Fibroblast of lung (primary cell): ENCODE data around the gene TMEM139. TPM values are rescaled to one million over a fixed set of nuclear protein-coding genes. Genes with fewer than 3 reads are reported as not detected.

ENCODE experiments used
- DNase-seq, 2 donors: peaks; one replicate each; pipeline versions ENCODE4 v3.0.0 to v3.0.0-alpha.2; 2010; ENCODE audit warnings: low read depth in 2 of 2
- H2AFZ ChIP-seq: 2 replicates; pipeline ENCODE4 v1.5.1; 2012; ENCODE audit warnings: low read length, control low read depth, inconsistent platforms
- H3K27ac ChIP-seq: 2 replicates; pipeline ENCODE4 v1.5.1; 2011; ENCODE audit warnings: low read length, control low read depth; ENCODE audit not compliant: insufficient read depth
- H3K27me3 ChIP-seq: 2 replicates; pipeline ENCODE4 v1.5.1; 2011; ENCODE audit warnings: mild to moderate bottlenecking, low read length; ENCODE audit not compliant: control insufficient read depth, insufficient read depth
- H3K36me3 ChIP-seq: 2 replicates; pipeline ENCODE4 v1.5.1; 2011; ENCODE audit warnings: low read length; ENCODE audit not compliant: control insufficient read depth, insufficient read depth
- H3K4me1 ChIP-seq: 2 replicates; pipeline ENCODE4 v1.5.1; 2011; ENCODE audit warnings: low read length; ENCODE audit not compliant: control insufficient read depth, insufficient read depth; ENCODE audit errors: extremely low read depth
- H3K4me2 ChIP-seq: 2 replicates; pipeline ENCODE4 v1.5.1; 2011; ENCODE audit warnings: low read length, control low read depth; ENCODE audit not compliant: insufficient read depth; ENCODE audit errors: extremely low read depth
- H3K4me3 ChIP-seq, 4 experiments: fragments of 200-600 bp in 1 of 4; sonication (generic) in 1 of 4; replicated peaks in 1 of 4; 2 replicates each; pipeline ENCODE4 v1.5.1; 2011 to 2016; ENCODE audit warnings: low read length in 4 of 4, low read depth in 3 of 4, mild to moderate bottlenecking in 3 of 4, control low read depth in 2 of 4, inconsistent platforms in 1 of 4, mixed read lengths in 1 of 4; ENCODE audit not compliant: insufficient read depth in 1 of 4; ENCODE audit errors: control extremely low read depth in 1 of 4
- H3K79me2 ChIP-seq: 2 replicates; pipeline ENCODE4 v1.5.1; 2012; ENCODE audit warnings: mild to moderate bottlenecking, low read length, inconsistent platforms; ENCODE audit not compliant: control insufficient read depth, insufficient read depth
- H3K9ac ChIP-seq: 2 replicates; pipeline ENCODE4 v1.5.1; 2011; ENCODE audit warnings: mild to moderate bottlenecking, low read length, control low read depth; ENCODE audit not compliant: insufficient read depth
- H3K9me3 ChIP-seq: 2 replicates; pipeline ENCODE4 v1.5.1; 2012; ENCODE audit warnings: low read depth, low read length; ENCODE audit not compliant: control insufficient read depth, insufficient read depth
- H4K20me1 ChIP-seq: 2 replicates; pipeline ENCODE4 v1.5.1; 2011; ENCODE audit warnings: low read length; ENCODE audit not compliant: control insufficient read depth, insufficient read depth; ENCODE audit errors: extremely low read depth
- EZH2 ChIP-seq: IDR thresholded peaks from 2 replicates; pipeline ENCODE4 v1.5.1; 2012; ENCODE audit warnings: low read length, control low read depth, mild to moderate bottlenecking; ENCODE audit errors: missing control alignments
- polyA plus RNA-seq, 2 donors: library from polyadenylated mRNA; depleted of rRNA in 1 of 2; stranded (reverse) in 1 of 2; unstranded in 1 of 2; fragments of >200 nt; gene quantifications; 2 replicates each; pipeline ENCODE4 v1.2.1, GENCODE V29; 2011 to 2012; ENCODE audit warnings: missing spikeins in 1 of 2
- total RNA-seq: library from RNA; depleted of rRNA; stranded (reverse); fragments of >200 nt; gene quantifications from 2 replicates; pipeline ENCODE4 v1.2.1, GENCODE V29; 2014
- TF ChIP-seq, protein P1 (sequence below), 2 donors: IDR thresholded peaks in 1 of 2; conservative IDR thresholded peaks in 1 of 2; 1 replicate in 1 of 2; 2 replicates in 1 of 2; pipeline ENCODE4 v1.5.1; 2011 to 2012; ENCODE audit warnings: low read length in 2 of 2, control low read depth in 1 of 2, inconsistent platforms in 1 of 2, low read depth in 1 of 2, mild to moderate bottlenecking in 1 of 2

TMEM139 gene
- total and polyA plus RNA-seq, 2 donors (not counting 1 experiment from before 2014, with no cell fraction given) = not detected

GRCh38 chr7:143237366-143237765 is 47.4 kb upstream of the TMEM139 start:
- no peak overlapping the region for H3K4me2 ChIP-seq
- no peak for TF ChIP-seq EZH2
- TF ChIP-seq, protein P1, sequence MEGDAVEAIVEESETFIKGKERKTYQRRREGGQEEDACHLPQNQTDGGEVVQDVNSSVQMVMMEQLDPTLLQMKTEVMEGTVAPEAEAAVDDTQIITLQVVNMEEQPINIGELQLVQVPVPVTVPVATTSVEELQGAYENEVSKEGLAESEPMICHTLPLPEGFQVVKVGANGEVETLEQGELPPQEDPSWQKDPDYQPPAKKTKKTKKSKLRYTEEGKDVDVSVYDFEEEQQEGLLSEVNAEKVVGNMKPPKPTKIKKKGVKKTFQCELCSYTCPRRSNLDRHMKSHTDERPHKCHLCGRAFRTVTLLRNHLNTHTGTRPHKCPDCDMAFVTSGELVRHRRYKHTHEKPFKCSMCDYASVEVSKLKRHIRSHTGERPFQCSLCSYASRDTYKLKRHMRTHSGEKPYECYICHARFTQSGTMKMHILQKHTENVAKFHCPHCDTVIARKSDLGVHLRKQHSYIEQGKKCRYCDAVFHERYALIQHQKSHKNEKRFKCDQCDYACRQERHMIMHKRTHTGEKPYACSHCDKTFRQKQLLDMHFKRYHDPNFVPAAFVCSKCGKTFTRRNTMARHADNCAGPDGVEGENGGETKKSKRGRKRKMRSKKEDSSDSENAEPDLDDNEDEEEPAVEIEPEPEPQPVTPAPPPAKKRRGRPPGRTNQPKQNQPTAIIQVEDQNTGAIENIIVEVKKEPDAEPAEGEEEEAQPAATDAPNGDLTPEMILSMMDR (conservative IDR thresholded peaks at IDR 0.05 in 1 of 2, IDR thresholded peaks at IDR 0.05 in 1 of 2; ENCODE audit: low read depth in 1 of 2, low read length in 2 of 2) = no peak
- H3K4me1 ChIP-seq = no peaks in the 10 kb centered on the region
- no peaks in the 10 kb centered on the region for H3K36me3 ChIP-seq
- H4K20me1 ChIP-seq = no peaks in the 10 kb centered on the region
- no peaks in the 10 kb centered on the region for H3K79me2 ChIP-seq
- H3K4me3 ChIP-seq = no peak overlapping the region
- H3K27ac ChIP-seq = no peak overlapping the region
- no peak for DNase-seq
- no peak overlapping the region for H2AFZ ChIP-seq
- no peaks in the 10 kb centered on the region for H3K27me3 ChIP-seq
- no peak overlapping the region for H3K9ac ChIP-seq
- no peaks in the 10 kb centered on the region for H3K9me3 ChIP-seq

- Histone ChIP-seq H3K79me2 (no peaks in the 10 kb centered on the region), H3K4me1 (peaks cover under 1% of the 10 kb centered on the region), H3K27me3 (no peaks in the 10 kb centered on the region), H2AFZ (no peak overlapping the region), H3K9me3 (no peaks in the 10 kb centered on the region), H3K4me2 (no peak overlapping the region), H3K27ac (no peak overlapping the region), H4K20me1 (no peaks in the 10 kb centered on the region), H3K9ac (no peak overlapping the region), H3K36me3 (no peaks in the 10 kb centered on the region), H3K4me3 (no peak overlapping the region)
- TF ChIP-seq EZH2 = no peak
- TF ChIP-seq, protein P1 (conservative IDR thresholded peaks at IDR 0.05 in 1 of 2, IDR thresholded peaks at IDR 0.05 in 1 of 2; ENCODE audit: low read depth in 1 of 2, low read length in 2 of 2) = no peak
- no peak for DNase-seq
These were observed 46.3 kb upstream of the TMEM139 start for GRCh38 chr7:143238289-143238980.

- Histone ChIP-seq H3K4me3 (no peak overlapping the region), H3K9ac (no peak overlapping the region), H3K27me3 (no peaks in the 10 kb centered on the region), H3K36me3 (no peaks in the 10 kb centered on the region), H3K4me2 (no peak overlapping the region), H3K27ac (no peak overlapping the region), H3K79me2 (no peaks in the 10 kb centered on the region), H3K4me1 (peaks cover 2% of the 10 kb centered on the region), H2AFZ (no peak overlapping the region), H4K20me1 (no peaks in the 10 kb centered on the region), H3K9me3 (no peaks in the 10 kb centered on the region)
- TF ChIP-seq, protein P1 (conservative IDR thresholded peaks at IDR 0.05 in 1 of 2, IDR thresholded peaks at IDR 0.05 in 1 of 2; ENCODE audit: low read depth in 1 of 2, low read length in 2 of 2) = no peak
- TF ChIP-seq EZH2 = no peak
- peak in 1 of 2 donors; percentile 42 for DNase-seq
These were observed 44.9 kb upstream of the TMEM139 start for GRCh38 chr7:143239813-143240212.
